Stimulated activated CD8-positive, alpha-beta memory T cell treated with anti-CD3 and anti-CD28 coated beads, Interleukin-12 subunit alpha, Interleukin-12 subunit beta, amount 100 ng/mL, for 24 hours (primary cell): Measurements from ENCODE around the gene ANK3.

ENCODE experiments used
- DNase-seq: peaks from one replicate; pipeline ENCODE4 v3.0.0-alpha.2; 2020; ENCODE audit errors: extremely low read depth

ANK3 gene

GRCh38 chr10:60139798-60140566 lies 249.7 kb downstream of the ANK3 start:
- no peak for DNase-seq

GRCh38 chr10:60139290-60139689 lies 250.4 kb downstream of the ANK3 start:
- no peak for DNase-seq

- DNase-seq, result no peak
Observed at GRCh38 chr10:60138842-60139241, 250.8 kb downstream of the ANK3 start.

GRCh38 chr10:60138026-60138425 lies 251.6 kb downstream of the ANK3 start:
- no peak for DNase-seq

GRCh38 chr10:60137292-60137992 lies 252.2 kb downstream of the ANK3 start:
- DNase-seq, result no peak

- no peak for DNase-seq
Observed at GRCh38 chr10:60135020-60135419, 254.7 kb downstream of the ANK3 start.

- no peak for DNase-seq
Observed at GRCh38 chr10:60134548-60134947, 255.1 kb downstream of the ANK3 start.

- no peak for DNase-seq
Observed at GRCh38 chr10:60130130-60130579, 259.5 kb downstream of the ANK3 start.

- DNase-seq, result no peak
Observed at GRCh38 chr10:60125895-60126294, 263.8 kb downstream of the ANK3 start.

- DNase-seq, result no peak
Observed at GRCh38 chr10:60124536-60124935, 265.1 kb downstream of the ANK3 start.

GRCh38 chr10:60123668-60124067 lies 266.0 kb downstream of the ANK3 start:
- DNase-seq, result no peak

- DNase-seq, result no peak
Observed at GRCh38 chr10:60123172-60123571, 266.5 kb downstream of the ANK3 start.

GRCh38 chr10:60122190-60122589 lies 267.5 kb downstream of the ANK3 start:
- DNase-seq, result no peak

GRCh38 chr10:60114765-60115586 lies 274.7 kb downstream of the ANK3 start:
- DNase-seq, result no peak

GRCh38 chr10:60110739-60111138 lies 278.9 kb downstream of the ANK3 start:
- DNase-seq, result no peak

GRCh38 chr10:60107308-60107976 lies 282.2 kb downstream of the ANK3 start:
- DNase-seq, result no peak

GRCh38 chr10:60105295-60105695 lies 284.4 kb downstream of the ANK3 start:
- DNase-seq, result no peak

GRCh38 chr10:60101821-60102220 lies 287.9 kb downstream of the ANK3 start:
- no peak for DNase-seq

- DNase-seq, result no peak
Observed at GRCh38 chr10:60099998-60100747, 289.5 kb downstream of the ANK3 start.

GRCh38 chr10:60098677-60099601 lies 290.7 kb downstream of the ANK3 start:
- no peak for DNase-seq
